Neuronal stem cell (in vitro differentiated cells): ENCODE results near the gene HDAC4.
A peak's percentile ranks its signal among the peaks of the same experiment; 100 is the strongest.

Experiments used
- DNase-seq: peaks from one replicate; pipeline ENCODE4 v3.0.0-alpha.2; 2013; ENCODE audit warnings: low spot score
- H2AFZ ChIP-seq: one replicate; pipeline ENCODE4 v1.6.1; 2013; ENCODE audit warnings: mild to moderate bottlenecking, low read length, inconsistent platforms
- H2AK5ac ChIP-seq: 2 replicates; pipeline ENCODE4 v1.6.1; 2013; ENCODE audit warnings: low read depth, mild to moderate bottlenecking, inconsistent platforms, low read length, moderate library complexity, mixed read lengths
- H2BK120ac ChIP-seq: 2 replicates; pipeline ENCODE4 v1.6.1; 2013; ENCODE audit warnings: low read depth, mild to moderate bottlenecking, inconsistent platforms, low read length, moderate library complexity, mixed read lengths
- H2BK12ac ChIP-seq: one replicate; pipeline ENCODE4 v1.6.1; 2013; ENCODE audit warnings: low read length, inconsistent platforms
- H2BK15ac ChIP-seq: 2 replicates; pipeline ENCODE4 v1.6.1; 2013; ENCODE audit warnings: mild to moderate bottlenecking, low read length, inconsistent platforms, mixed read lengths
- H2BK5ac ChIP-seq: one replicate; pipeline ENCODE4 v1.6.1; 2013; ENCODE audit warnings: inconsistent platforms, mild to moderate bottlenecking, low read length, moderate library complexity
- H3K14ac ChIP-seq: one replicate; pipeline ENCODE4 v1.6.1; 2013; ENCODE audit warnings: low read length, inconsistent platforms
- H3K18ac ChIP-seq: 2 replicates; pipeline ENCODE4 v1.6.1; 2013; ENCODE audit warnings: low read length, inconsistent platforms
- H3K23ac ChIP-seq: 2 replicates; pipeline ENCODE4 v1.6.1; 2013; ENCODE audit warnings: low read depth, mild to moderate bottlenecking, mixed read lengths, low read length, inconsistent platforms; ENCODE audit not compliant: poor library complexity
- H3K27ac ChIP-seq: replicated peaks from 3 replicates; pipeline ENCODE4 v1.5.1; 2013; ENCODE audit warnings: low read length, inconsistent platforms
- H3K27me3 ChIP-seq, 3 experiments: 2 replicates each; pipeline ENCODE4 v1.6.1; 2013; ENCODE audit warnings: low read length in 3 of 3, mild to moderate bottlenecking in 2 of 3, inconsistent platforms in 1 of 3, low read depth in 1 of 3, mixed read lengths in 1 of 3, moderate library complexity in 1 of 3; ENCODE audit not compliant: control insufficient read depth in 3 of 3, insufficient read depth in 3 of 3
- H3K36me3 ChIP-seq, 2 donors: replicated peaks in 1 of 2; 2 replicates each; pipeline ENCODE4 v1.6.1; 2013; ENCODE audit warnings: low read length in 2 of 2; ENCODE audit not compliant: control insufficient read depth in 2 of 2, insufficient read depth in 2 of 2
- H3K4ac ChIP-seq: 2 replicates; pipeline ENCODE4 v1.6.1; 2013; ENCODE audit warnings: inconsistent platforms, mild to moderate bottlenecking, low read length, moderate library complexity
- H3K4me1 ChIP-seq, 2 donors: 1 replicate in 1 of 2; 2 replicates in 1 of 2; pipeline ENCODE4 v1.6.1; 2013; ENCODE audit warnings: low read length in 2 of 2, low read depth in 1 of 2; ENCODE audit not compliant: control insufficient read depth in 2 of 2, insufficient read depth in 1 of 2
- H3K4me2 ChIP-seq: one replicate; pipeline ENCODE4 v1.6.1; 2013; ENCODE audit warnings: mild to moderate bottlenecking, low read length, inconsistent platforms; ENCODE audit not compliant: insufficient read depth, poor library complexity, severe bottlenecking
- H3K4me3 ChIP-seq, 2 donors: 2 replicates each; pipeline ENCODE4 v1.5.1; 2013; ENCODE audit warnings: low read length in 2 of 2, mild to moderate bottlenecking in 2 of 2, inconsistent platforms in 1 of 2, moderate library complexity in 1 of 2
- H3K79me1 ChIP-seq: one replicate; pipeline ENCODE4 v1.6.1; 2013; ENCODE audit warnings: low read depth, mild to moderate bottlenecking, inconsistent platforms, low read length, moderate library complexity
- H3K9ac ChIP-seq: one replicate; pipeline ENCODE4 v1.6.1; 2013; ENCODE audit warnings: mild to moderate bottlenecking, low read depth, low read length, inconsistent platforms; ENCODE audit not compliant: poor library complexity
- H3K9me3 ChIP-seq, 2 donors: replicated peaks in 1 of 2; 2 replicates each; pipeline versions ENCODE3 to v1.6.1; 2013; ENCODE audit warnings: low read length in 2 of 2, mild to moderate bottlenecking in 2 of 2, inconsistent platforms in 1 of 2, low read depth in 1 of 2, mixed read lengths in 1 of 2, moderate library complexity in 1 of 2; ENCODE audit not compliant: control insufficient read depth in 2 of 2, insufficient read depth in 1 of 2
- H4K8ac ChIP-seq: one replicate; pipeline ENCODE4 v1.6.1; 2013; ENCODE audit warnings: low read depth, mild to moderate bottlenecking, inconsistent platforms, low read length, moderate library complexity
- H4K91ac ChIP-seq: one replicate; pipeline ENCODE4 v1.6.1; 2013; ENCODE audit warnings: low read length, low read depth, mild to moderate bottlenecking, inconsistent platforms; ENCODE audit not compliant: poor library complexity
- WGBS, 2 donors: extraction: QIAGEN DNeasy Blood & Tissue Kit; methylation state at CpG; one replicate each; pipeline ENCODE4 v1.1.7; 2013; ENCODE audit warnings: missing lambda C conversion rate in 2 of 2, mixed read lengths in 1 of 2; ENCODE audit not compliant: insufficient read length in 2 of 2, insufficient replicate concordance in 1 of 2; ENCODE audit errors: extremely low coverage in 2 of 2; 5-methylcytosine and 5-hydroxymethylcytosine counted together

Gene HDAC4

GRCh38 chr2:239150125-239151011 lies 250.5 kb downstream of the HDAC4 start:
- Histone ChIP-seq H3K4me3 (no peak overlapping the region), H3K9me3 (no peaks in the 10 kb centered on the region), H4K8ac (no peak overlapping the region), H2AK5ac (no peak overlapping the region), H2AFZ (no peak overlapping the region), H3K4me1 (no peaks in the 10 kb centered on the region), H3K18ac (no peak overlapping the region), H3K4ac (no peak overlapping the region), H3K4me2 (no peak overlapping the region), H4K91ac (no peak overlapping the region), H3K27ac (no peak overlapping the region), H3K27me3 (no peaks in the 10 kb centered on the region), H3K14ac (no peak overlapping the region), H3K23ac (no peak overlapping the region), H2BK12ac (no peak overlapping the region), H2BK5ac (no peak overlapping the region), H3K79me1 (peaks cover 8% of the 10 kb centered on the region), H3K9ac (no peak overlapping the region), H3K36me3 (peaks cover 18 to 66% of the 10 kb centered on the region in 2 donors), H2BK15ac (no peak overlapping the region), H2BK120ac (no peak overlapping the region)
- no CpG with 5 or more reads among the region's 9 CpGs for WGBS, 2 donors
- no peak for DNase-seq

GRCh38 chr2:239149501-239149900 lies 251.3 kb downstream of the HDAC4 start:
- Histone ChIP-seq H4K8ac (no peak overlapping the region), H2BK12ac (no peak overlapping the region), H3K4me3 (no peak overlapping the region), H3K14ac (no peak overlapping the region), H3K27me3 (no peaks in the 10 kb centered on the region), H3K4ac (no peak overlapping the region), H2AK5ac (no peak overlapping the region), H3K4me1 (no peaks in the 10 kb centered on the region), H2AFZ (no peak overlapping the region), H3K36me3 (peaks cover 17 to 66% of the 10 kb centered on the region in 2 donors), H2BK15ac (no peak overlapping the region), H3K9me3 (no peaks in the 10 kb centered on the region), H3K4me2 (no peak overlapping the region), H4K91ac (no peak overlapping the region), H3K27ac (no peak overlapping the region), H3K79me1 (peaks cover 8% of the 10 kb centered on the region), H3K18ac (no peak overlapping the region), H3K9ac (no peak overlapping the region), H2BK5ac (no peak overlapping the region), H3K23ac (peak overlapping the region; percentile 29), H2BK120ac (no peak overlapping the region)
- no peak for DNase-seq
- WGBS, 2 donors: no CpG with 5 or more reads among the region's 17 CpGs

GRCh38 chr2:239148495-239149200 lies 252.2 kb downstream of the HDAC4 start:
- H3K79me1 ChIP-seq: peaks cover 8% of the 10 kb centered on the region
- no peak overlapping the region for H2BK5ac ChIP-seq

GRCh38 chr2:239147376-239147775 lies 253.4 kb downstream of the HDAC4 start:
- Histone ChIP-seq H3K4me3 (no peak overlapping the region), H3K9ac (no peak overlapping the region), H3K23ac (no peak overlapping the region), H4K91ac (no peak overlapping the region), H3K27ac (no peak overlapping the region), H3K9me3 (no peaks in the 10 kb centered on the region), H2AK5ac (no peak overlapping the region), H2BK5ac (no peak overlapping the region), H3K79me1 (peaks cover 8% of the 10 kb centered on the region), H3K4ac (no peak overlapping the region), H3K36me3 (peaks cover 24 to 65% of the 10 kb centered on the region in 2 donors), H4K8ac (no peak overlapping the region), H3K4me1 (no peaks in the 10 kb centered on the region), H2BK15ac (no peak overlapping the region), H2AFZ (no peak overlapping the region), H3K18ac (no peak overlapping the region), H3K27me3 (no peaks in the 10 kb centered on the region), H2BK120ac (no peak overlapping the region), H2BK12ac (no peak overlapping the region), H3K4me2 (no peak overlapping the region), H3K14ac (no peak overlapping the region)
- WGBS, 2 donors: no CpG with 5 or more reads among the region's 9 CpGs
- no peak for DNase-seq

More at GRCh38 chr2:239148495-239149200, 252.2 kb downstream of the HDAC4 start:
- H3K9ac ChIP-seq: no peak overlapping the region
- peaks cover 17 to 65% of the 10 kb centered on the region in 2 donors for H3K36me3 ChIP-seq
- DNase-seq: no peak
- H3K4ac ChIP-seq: no peak overlapping the region
- H2BK15ac ChIP-seq: no peak overlapping the region
- no peak overlapping the region for H2BK120ac ChIP-seq
- no peak overlapping the region for H2AFZ ChIP-seq
- H3K27me3 ChIP-seq: no peaks in the 10 kb centered on the region
- H3K27ac ChIP-seq: no peak overlapping the region
- no peaks in the 10 kb centered on the region for H3K4me1 ChIP-seq
- H3K4me2 ChIP-seq: no peak overlapping the region
- no peak overlapping the region for H3K23ac ChIP-seq
- H3K14ac ChIP-seq: no peak overlapping the region
- peak overlapping the region; percentile 72 for H3K18ac ChIP-seq
- no peak overlapping the region for H4K8ac ChIP-seq
- H3K4me3 ChIP-seq: no peak overlapping the region
- H2AK5ac ChIP-seq: no peak overlapping the region
- WGBS, 2 donors: no CpG with 5 or more reads among the region's 28 CpGs
- no peaks in the 10 kb centered on the region for H3K9me3 ChIP-seq
- no peak overlapping the region for H2BK12ac ChIP-seq
- no peak overlapping the region for H4K91ac ChIP-seq
